Measurements from ENCODE around the gene HSD17B3.
"Not testable (repeated sequence)": the region's sequence is repeated elsewhere in the genome, so short reads cannot be mapped to it uniquely, and the experiment has no call there.

Gene HSD17B3

DNA sequence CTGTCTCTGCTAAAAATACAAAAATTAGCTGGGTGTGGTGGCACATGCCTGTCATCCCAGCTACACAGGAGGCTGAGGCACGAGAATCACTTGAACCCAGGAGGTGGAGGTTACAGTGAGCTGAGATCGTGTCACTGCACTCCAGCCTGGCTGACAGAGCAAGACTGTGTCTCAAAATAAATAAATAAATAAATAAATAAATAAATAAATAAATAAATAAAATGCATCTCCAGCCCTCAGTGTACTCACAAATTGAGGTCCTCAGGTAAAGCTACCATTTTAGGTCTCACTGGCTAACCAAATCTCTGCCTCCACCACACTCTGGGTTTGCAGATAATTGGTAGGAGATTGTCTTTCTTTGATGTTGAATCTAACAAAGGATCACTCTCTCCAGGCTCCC, 112.4 kb downstream of the HSD17B3 start:
- DNase-seq = not testable (repeated sequence)

DNA sequence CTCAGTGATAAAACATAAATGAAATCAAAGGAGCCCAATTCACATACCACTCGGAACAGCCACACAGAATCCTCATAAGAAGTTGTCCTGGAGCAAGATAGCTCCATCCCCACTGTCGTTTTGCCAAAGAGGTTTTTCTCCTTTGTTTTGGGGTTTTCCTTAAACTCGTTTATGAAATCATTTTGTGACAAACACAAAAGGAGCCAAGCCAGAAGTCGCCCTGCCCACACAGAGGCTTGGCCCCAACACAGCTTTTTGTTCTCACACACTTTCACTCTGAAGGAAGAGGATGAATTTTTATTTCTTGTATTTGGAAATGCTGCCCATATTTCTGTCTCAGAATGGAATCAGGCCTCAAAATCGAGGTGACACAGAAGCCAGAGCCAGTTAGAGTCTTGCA, 113.4 kb downstream of the HSD17B3 start:
- no peak for DNase-seq

DNA sequence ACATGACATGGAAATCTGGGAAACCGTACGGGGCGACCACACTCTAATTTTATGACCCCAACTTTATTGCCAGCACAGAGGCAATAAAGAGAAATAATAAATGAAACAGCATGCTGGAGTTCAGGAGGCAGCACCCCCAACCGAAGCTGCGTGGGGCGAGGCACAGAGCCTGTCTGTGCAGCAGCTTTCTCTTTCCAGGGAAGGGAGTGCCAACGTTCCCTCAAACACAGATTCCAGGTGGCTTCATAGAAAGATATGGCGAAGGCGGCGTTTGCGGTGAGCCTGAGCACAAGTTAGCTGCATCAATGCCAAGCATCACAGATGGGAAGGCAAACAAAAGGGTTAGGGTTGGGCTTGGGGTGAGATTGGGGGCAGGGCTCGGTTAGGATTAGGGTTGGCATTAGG, 114.8 kb downstream of the HSD17B3 start:
- no peak for DNase-seq

DNA sequence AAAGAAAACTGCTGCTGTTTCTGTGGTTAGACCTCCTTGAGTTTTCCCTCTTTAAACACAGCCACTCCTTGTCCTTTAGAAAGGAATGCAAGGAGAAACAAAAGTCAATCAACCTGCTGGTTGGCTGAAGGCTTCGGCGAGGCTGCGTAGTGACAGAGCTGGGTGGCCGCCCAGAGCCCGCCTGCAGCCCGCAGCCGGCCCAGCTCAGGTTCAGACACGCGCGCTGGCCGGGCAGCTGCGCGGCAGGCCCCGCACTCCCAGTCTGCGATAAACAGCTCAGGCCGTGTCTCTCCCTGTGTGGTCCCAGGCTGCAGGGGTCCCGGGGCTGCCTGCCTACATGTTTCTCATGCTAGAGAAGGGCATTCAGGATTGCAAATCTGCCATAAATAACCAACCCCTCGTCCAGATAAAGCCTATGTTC, 115.4 kb downstream of the HSD17B3 start:
- DNase-seq = no peak

DNA sequence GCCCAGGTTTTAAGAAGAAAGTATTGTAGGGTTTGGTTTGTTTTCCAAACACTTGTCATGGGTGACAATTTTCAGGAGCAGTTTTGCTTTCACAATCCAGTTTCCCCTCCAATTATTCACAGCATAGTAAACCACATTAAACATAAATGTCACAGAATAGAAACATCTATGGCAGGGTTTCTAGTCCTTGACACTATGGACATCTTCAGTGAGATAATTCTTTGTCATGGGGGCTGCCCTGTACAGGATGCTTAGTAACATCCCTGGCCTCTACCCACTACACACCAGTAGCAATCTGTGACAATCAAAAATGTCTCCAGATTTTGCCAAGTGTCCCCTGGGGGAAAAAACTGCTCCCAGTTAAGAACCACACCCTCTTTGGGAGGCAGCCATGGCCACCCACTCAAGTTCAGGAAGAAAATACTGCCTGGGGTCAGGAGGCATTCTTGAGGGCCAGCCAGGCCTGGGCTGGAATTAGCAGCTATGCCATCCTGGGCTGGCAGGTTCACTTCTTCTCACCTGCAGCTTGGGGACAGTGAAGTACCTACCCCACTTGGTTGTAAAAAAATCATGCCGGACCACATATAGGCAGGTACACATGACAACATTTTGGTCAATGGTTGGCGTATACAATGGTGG, 116.3 kb downstream of the HSD17B3 start:
- no peak for DNase-seq
